Neuron (in vitro differentiated cells): ENCODE measurements around the gene UBE2B.
"Not testable (repeated sequence)": the region's sequence is repeated elsewhere in the genome, so short reads cannot be mapped to it uniquely, and the experiment has no call there.

ENCODE experiments used
- H2AFZ ChIP-seq: one replicate; pipeline ENCODE4 v1.6.1; 2013; ENCODE audit warnings: low read depth, mild to moderate bottlenecking, inconsistent platforms, low read length, moderate library complexity
- H3K27me3 ChIP-seq: one replicate; pipeline ENCODE4 v1.6.1; 2013; ENCODE audit warnings: low read length; ENCODE audit not compliant: insufficient read depth
- H3K36me3 ChIP-seq: one replicate; pipeline ENCODE4 v1.6.1; 2013; ENCODE audit warnings: low read length; ENCODE audit not compliant: insufficient read depth
- H3K4me1 ChIP-seq: one replicate; pipeline ENCODE4 v1.6.1; 2013; ENCODE audit warnings: low read length; ENCODE audit not compliant: insufficient read depth
- H3K4me3 ChIP-seq: 2 replicates; pipeline ENCODE4 v1.5.1; 2013; ENCODE audit warnings: mild to moderate bottlenecking, low read length, moderate library complexity
- H3K9me3 ChIP-seq: one replicate; pipeline ENCODE4 v1.6.1; 2013; ENCODE audit warnings: low read length

UBE2B gene

DNA sequence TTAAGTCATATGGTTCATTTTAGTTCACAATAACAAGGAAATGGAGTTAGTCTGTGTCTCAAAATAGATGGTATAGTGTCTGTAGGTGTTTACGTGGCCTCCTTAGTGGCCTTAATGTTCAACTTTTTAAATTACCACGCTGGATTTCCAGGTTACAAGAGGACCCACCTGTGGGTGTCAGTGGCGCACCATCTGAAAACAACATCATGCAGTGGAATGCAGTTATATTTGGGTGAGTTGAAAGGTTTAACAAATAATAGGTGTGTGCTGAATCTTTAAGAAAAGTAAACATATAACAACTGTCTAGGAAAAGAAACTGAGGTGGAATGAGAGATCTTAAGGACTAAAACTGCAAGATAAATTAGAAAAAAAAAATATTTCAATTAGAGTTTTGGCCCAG lies 2.9 kb downstream of the UBE2B start:
- Histone ChIP-seq H3K4me3 (no peak overlapping the region), H3K36me3 (peaks cover 24% of the 10 kb centered on the region), H3K9me3 (no peaks in the 10 kb centered on the region), H3K27me3 (no peaks in the 10 kb centered on the region), H2AFZ (no peak overlapping the region), H3K4me1 (peaks cover 16% of the 10 kb centered on the region)

DNA sequence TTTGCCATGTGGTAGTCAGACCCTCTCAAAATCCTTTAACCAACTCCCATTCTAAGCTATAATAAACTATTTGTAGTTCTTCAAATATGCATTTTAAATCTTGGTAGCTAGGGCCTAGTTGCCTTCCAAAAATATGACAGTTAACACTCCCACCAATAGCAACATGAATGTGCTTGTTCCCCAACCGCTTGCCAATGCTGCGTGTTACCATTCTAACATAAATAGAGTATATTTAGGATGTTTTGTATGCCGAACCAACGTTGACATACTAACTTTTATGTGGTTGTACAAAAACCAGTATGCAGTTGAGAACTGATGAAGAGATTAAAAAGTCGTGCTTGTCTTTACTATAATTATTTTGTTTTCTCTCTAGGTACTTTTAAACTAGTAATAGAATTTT lies 9.0 kb downstream of the UBE2B start:
- H2AFZ ChIP-seq: no peak overlapping the region
- no peaks in the 10 kb centered on the region for H3K27me3 ChIP-seq
- H3K9me3 ChIP-seq: no peaks in the 10 kb centered on the region
- no peaks in the 10 kb centered on the region for H3K4me1 ChIP-seq
- peaks cover 67% of the 10 kb centered on the region for H3K36me3 ChIP-seq
- H3K4me3 ChIP-seq: no peak overlapping the region

DNA sequence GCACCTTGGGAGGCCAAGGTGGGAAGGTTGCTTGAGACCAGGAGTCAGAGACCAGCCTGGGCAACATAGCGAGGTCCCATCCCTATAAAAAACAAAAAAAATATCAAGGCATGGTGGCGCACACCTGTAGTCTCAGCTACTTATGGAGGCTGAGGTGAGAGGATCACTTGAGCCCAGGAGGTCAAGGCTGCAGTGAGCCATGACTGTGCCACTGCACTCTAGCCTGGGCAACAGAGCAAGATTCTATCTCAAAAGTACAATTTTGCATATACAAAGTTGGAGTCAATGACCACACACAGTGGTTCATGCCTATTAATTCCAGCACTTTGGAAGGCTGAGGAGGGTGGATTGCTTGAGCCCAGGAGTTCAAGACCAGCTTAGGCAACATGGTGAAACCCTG lies 10.8 kb downstream of the UBE2B start:
- H3K27me3 ChIP-seq, H2AFZ ChIP-seq, H3K4me3 ChIP-seq, H3K9me3 ChIP-seq, H3K4me1 ChIP-seq: not testable (repeated sequence)
- H3K36me3 ChIP-seq: peaks cover 66% of the 10 kb centered on the region

DNA sequence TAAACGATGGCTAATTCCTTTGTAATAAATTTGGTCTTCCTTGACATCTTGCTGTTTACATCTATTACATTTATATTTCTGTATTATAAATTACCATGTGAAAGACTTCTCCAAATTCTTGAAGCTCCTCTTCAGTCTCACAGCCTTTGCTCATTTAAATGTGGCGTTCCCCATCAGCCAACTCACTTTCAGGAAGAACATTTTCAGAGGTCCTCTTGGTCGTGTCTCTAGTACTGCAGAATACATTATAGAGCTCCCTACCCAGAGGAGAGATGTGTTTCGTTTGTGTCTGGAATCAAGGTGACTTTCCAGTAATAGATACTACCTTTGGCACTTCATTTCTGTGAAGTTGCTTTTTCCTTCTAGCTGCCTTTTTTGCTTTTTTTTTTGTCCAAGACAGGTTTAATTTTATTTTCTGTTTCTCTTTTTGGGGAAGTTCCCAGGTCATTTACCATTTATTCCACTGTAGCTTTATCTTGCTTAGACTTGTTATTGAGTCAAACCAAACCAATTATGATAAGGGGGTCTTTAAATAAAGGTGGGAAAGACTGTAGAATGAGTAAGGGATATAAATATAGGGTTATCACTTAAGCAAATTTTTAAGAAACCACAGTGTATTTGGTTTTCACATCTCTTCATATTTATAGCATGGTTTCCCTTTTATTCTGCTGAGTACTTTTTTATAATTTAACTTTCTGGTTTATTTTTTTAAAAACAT lies 12.8 kb downstream of the UBE2B start:
- no peaks in the 10 kb centered on the region for H3K9me3 ChIP-seq
- no peak overlapping the region for H3K4me3 ChIP-seq
- no peak overlapping the region for H2AFZ ChIP-seq
- H3K4me1 ChIP-seq: no peaks in the 10 kb centered on the region
- H3K36me3 ChIP-seq: peaks cover 71% of the 10 kb centered on the region
- no peaks in the 10 kb centered on the region for H3K27me3 ChIP-seq

DNA sequence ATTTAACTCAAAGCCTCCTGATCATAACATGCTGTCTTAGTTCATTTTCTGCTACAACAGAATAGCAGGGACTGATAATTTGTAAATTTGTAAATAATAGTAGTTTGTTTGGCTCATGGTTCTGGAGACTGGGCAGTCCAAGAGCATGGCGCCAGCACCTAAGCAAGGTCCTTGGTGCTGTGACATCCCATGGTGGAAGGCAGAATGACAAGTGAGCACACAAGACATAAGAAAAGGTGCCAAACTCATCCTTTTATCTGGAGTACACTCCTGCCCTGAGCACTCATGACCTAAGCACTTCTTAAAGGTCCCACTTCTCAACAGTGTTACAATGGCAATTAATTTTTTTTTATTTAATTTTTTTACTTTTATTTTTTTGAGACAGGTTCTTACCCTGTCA lies 16.1 kb downstream of the UBE2B start:
- no peaks in the 10 kb centered on the region for H3K4me1 ChIP-seq
- H3K9me3 ChIP-seq: no peaks in the 10 kb centered on the region
- H3K4me3 ChIP-seq: no peak overlapping the region
- no peaks in the 10 kb centered on the region for H3K27me3 ChIP-seq
- H2AFZ ChIP-seq: no peak overlapping the region
- H3K36me3 ChIP-seq: peaks cover 74% of the 10 kb centered on the region

DNA sequence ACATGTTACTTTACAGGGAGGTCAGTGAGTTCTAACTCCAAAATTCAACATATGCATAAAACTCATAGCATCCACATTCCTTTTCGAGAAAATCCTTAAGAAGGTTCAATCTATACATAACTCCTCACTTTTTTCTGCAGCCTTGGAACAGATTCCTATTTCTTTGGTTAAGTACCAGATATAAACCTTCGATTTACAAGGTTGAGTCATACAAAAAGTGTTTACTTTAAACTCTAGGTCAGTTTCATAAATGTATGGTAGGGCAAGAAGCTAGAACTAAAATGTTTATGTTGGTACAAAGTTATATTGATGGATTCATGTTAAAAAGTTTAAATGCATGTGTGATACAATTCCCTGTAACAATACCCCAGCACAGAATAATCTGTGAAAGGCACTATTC lies 20.9 kb downstream of the UBE2B start:
- Histone ChIP-seq H3K27me3 (no peaks in the 10 kb centered on the region), H3K9me3 (no peaks in the 10 kb centered on the region), H3K36me3 (peaks cover 87% of the 10 kb centered on the region), H3K4me1 (no peaks in the 10 kb centered on the region), H2AFZ (no peak overlapping the region), H3K4me3 (no peak overlapping the region)

DNA sequence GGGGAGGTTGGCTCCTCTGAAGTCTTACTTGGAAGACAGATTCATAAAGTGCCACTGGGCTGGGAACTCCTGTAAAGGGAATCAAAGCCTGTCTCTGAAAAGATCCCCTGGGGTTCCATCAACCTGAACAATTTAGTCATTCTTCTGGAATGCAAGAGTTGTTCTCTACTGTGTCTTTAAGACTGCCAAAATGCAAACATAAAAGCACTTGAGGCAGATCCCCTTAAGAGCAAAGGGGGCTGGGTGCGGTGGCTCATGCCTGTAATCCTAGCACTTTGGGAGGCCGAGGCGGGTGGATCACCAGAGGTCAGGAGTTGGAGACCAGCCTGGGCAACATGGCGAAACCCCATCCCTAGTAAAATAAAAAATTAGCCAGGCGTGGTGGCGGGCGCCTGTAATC lies 23.6 kb downstream of the UBE2B start:
- H3K36me3 ChIP-seq: peaks cover 80% of the 10 kb centered on the region
- no peaks in the 10 kb centered on the region for H3K9me3 ChIP-seq
- no peaks in the 10 kb centered on the region for H3K4me1 ChIP-seq
- no peak overlapping the region for H3K4me3 ChIP-seq
- H3K27me3 ChIP-seq: no peaks in the 10 kb centered on the region
- no peak overlapping the region for H2AFZ ChIP-seq

DNA sequence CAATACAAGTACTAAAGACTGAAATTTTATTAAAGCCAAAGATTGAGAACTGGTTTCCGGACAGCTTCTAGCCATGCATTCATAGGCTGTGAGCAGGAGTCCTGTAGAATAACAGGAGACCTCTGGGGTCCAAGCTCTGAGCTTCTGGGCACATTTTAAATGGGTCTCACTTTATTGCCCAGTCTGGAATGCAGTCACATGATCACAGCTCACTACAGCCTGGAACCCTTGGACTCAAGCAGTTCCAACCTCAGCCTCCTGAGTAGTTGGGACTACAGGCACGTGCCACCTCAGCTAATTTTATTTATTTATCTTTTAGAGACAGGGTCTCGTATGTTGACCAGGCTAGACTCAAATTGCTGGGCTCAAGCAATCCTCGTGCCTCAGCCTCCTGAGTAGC lies 24.9 kb downstream of the UBE2B start:
- Histone ChIP-seq H3K27me3 (no peaks in the 10 kb centered on the region), H3K36me3 (peaks cover 67% of the 10 kb centered on the region), H3K4me1 (no peaks in the 10 kb centered on the region), H3K9me3 (no peaks in the 10 kb centered on the region), H3K4me3 (no peak overlapping the region), H2AFZ (no peak overlapping the region)

DNA sequence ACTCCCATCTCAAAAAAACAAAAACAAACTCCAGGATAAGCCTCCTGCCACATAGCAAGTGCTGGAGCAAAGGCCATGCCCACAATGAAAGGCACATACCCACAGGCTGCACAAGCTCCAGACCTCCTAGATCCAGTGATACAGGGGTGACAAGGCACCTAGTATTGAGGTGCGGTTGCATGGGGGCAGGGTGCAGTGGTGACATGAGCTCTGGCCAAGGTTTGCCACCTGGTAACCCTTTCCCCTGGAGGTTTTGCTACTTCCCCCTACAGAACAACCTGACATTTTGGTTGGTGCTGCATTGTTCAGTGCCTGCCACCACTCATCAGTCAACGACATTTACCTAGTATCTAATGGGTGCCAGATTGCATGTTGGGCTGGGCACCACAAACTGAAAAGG lies 25.8 kb downstream of the UBE2B start:
- H2AFZ ChIP-seq: no peak overlapping the region
- H3K4me1 ChIP-seq: no peaks in the 10 kb centered on the region
- H3K36me3 ChIP-seq: peaks cover 64% of the 10 kb centered on the region
- no peak overlapping the region for H3K4me3 ChIP-seq
- H3K27me3 ChIP-seq: no peaks in the 10 kb centered on the region
- H3K9me3 ChIP-seq: no peaks in the 10 kb centered on the region

DNA sequence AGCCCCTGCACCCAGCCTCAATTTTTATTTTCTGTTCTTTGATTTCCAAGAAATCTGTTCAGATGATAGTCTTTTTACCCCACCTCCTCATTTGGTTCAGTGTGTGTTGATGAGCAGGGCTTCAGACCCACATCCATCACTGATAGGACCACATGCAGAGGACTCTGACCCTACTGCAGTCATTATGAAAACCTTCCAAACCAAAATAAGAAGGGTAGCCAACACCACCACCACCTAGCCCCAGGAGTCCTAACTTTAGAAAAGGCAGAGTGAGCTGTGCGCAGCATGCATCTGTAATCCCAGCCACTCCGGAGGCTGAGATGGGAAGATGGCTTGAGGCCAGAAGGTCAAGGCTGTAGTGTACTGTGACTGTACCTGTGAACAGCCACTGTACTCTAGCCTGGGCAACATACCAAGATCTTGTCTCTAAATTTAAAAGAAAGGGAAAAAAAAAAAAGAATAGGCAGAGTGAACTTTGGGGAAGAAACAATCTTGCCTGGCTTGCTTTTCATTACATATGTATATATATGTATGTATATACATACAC lies 27.3 kb downstream of the UBE2B start:
- Histone ChIP-seq H3K4me3 (no peak overlapping the region), H3K9me3 (no peaks in the 10 kb centered on the region), H3K4me1 (no peaks in the 10 kb centered on the region), H3K27me3 (no peaks in the 10 kb centered on the region), H2AFZ (no peak overlapping the region), H3K36me3 (peaks cover 49% of the 10 kb centered on the region)

DNA sequence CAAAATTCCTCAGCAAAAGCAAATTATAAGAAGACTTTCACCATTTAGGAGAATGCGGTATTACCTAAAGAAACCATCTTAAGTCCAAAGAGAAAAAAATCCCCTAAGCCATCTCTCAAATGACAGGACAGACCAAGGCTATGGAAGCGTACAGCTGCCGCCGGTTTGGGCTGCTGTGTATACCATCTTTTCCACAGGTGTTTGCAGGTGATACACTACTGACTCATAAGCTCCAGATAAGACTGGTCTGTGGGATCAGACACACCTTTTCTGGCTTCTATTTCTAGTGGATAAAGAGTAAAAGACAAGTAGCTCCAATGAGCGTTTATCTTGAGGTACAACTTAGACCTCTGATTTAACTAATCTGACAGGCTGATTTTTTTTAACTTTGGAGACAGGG lies 32.6 kb downstream of the UBE2B start:
- no peaks in the 10 kb centered on the region for H3K27me3 ChIP-seq
- H3K4me1 ChIP-seq: no peaks in the 10 kb centered on the region
- H2AFZ ChIP-seq: no peak overlapping the region
- H3K4me3 ChIP-seq: no peak overlapping the region
- peaks cover 24% of the 10 kb centered on the region for H3K36me3 ChIP-seq
- no peaks in the 10 kb centered on the region for H3K9me3 ChIP-seq

DNA sequence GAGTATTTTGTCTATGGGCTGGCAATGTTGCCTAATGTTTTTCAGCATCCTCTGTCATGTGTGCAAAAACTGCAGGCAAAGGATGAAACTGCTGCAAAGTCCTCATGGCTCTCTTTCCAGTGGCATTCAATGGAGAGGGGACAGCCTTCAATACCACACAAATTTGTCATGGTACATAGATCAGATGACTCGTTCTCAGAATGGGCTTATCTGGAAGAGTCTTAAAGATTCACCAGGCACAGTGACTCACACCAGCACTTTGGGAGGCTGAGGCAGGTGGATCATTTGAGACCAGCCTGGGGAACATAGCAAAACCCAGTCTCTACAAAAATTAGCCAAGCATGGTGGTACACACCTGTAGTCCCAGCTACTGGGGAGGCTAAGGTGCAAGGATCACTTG lies 35.0 kb downstream of the UBE2B start:
- Histone ChIP-seq H3K4me1 (peaks cover 10% of the 10 kb centered on the region), H3K4me3 (no peak overlapping the region), H3K36me3 (peaks cover 22% of the 10 kb centered on the region), H3K9me3 (no peaks in the 10 kb centered on the region), H2AFZ (no peak overlapping the region), H3K27me3 (no peaks in the 10 kb centered on the region)

DNA sequence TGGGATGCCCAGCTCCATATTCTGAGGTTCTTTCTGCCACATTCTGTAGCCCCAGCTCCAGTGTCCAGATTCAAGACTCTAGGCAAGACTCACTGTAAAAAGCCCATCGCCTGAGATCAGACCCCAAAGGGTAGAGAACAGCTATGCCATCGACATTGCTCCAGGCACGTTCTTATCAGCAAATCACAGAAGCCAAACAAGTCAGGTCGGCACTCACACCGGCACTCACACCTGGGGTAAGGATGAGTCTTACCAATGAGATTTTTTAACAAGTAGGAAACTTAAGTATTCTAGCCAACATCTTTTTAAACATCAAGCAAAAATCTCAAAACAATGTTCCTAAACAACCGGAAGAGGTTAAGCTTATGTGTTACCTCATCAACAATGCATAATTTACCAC lies 38.0 kb downstream of the UBE2B start:
- no peak overlapping the region for H2AFZ ChIP-seq
- H3K9me3 ChIP-seq: no peaks in the 10 kb centered on the region
- no peak overlapping the region for H3K4me3 ChIP-seq
- peaks cover 18% of the 10 kb centered on the region for H3K36me3 ChIP-seq
- H3K4me1 ChIP-seq: peaks cover 12% of the 10 kb centered on the region
- H3K27me3 ChIP-seq: no peaks in the 10 kb centered on the region

DNA sequence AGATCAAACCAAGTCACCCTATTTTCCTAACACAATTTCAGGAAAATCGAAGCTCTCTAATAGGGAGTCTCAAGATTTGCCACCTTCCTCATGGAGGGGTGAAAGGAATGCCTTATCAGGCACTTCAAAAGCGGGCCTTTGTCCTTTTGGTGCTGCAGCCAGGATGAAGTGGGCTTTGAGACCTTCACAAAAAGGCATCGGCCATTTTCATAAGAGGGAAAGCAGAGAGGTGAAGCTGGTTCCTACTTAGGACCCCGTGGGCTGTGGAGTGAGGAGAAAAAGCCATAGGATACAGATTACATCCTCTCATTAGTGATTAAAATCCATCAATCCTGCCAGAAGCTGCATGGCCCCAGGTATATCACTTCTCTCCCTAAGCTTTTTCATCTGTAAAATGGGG lies 39.5 kb downstream of the UBE2B start:
- no peak overlapping the region for H2AFZ ChIP-seq
- H3K27me3 ChIP-seq: no peaks in the 10 kb centered on the region
- no peaks in the 10 kb centered on the region for H3K9me3 ChIP-seq
- H3K36me3 ChIP-seq: peaks cover 17% of the 10 kb centered on the region
- H3K4me3 ChIP-seq: peak overlapping the region; percentile 71
- peaks cover 12% of the 10 kb centered on the region for H3K4me1 ChIP-seq
